Transverse colon (tissue), 4 donors: ENCODE measurements around the gene CBX6. TPM values are rescaled to one million over a fixed set of nuclear protein-coding genes. Genes with fewer than 3 reads are reported as not detected.

ENCODE experiments used
- DNase-seq: peaks from one replicate; pipeline ENCODE4 v3.0.0-alpha.2; 2019
- H3K27ac ChIP-seq, 4 donors: fragments of 200-600 bp; sonication (generic); 2 replicates each; pipeline ENCODE4 v1.5.1; 2016 to 2018; ENCODE audit warnings: inconsistent platforms in 4 of 4
- H3K27me3 ChIP-seq: fragments of 200-600 bp; sonication (generic); 2 replicates; pipeline ENCODE4 v1.5.1; 2017; ENCODE audit warnings: inconsistent platforms
- H3K36me3 ChIP-seq, 4 donors: fragments of 200-600 bp; sonication (generic); 2 replicates each; pipeline ENCODE4 v1.5.1; 2017 to 2019; ENCODE audit warnings: inconsistent platforms in 4 of 4
- H3K4me1 ChIP-seq, 4 donors: fragments of 200-600 bp; sonication (generic); 2 replicates each; pipeline ENCODE4 v1.5.1; 2017 to 2020; ENCODE audit warnings: inconsistent platforms in 4 of 4
- H3K4me3 ChIP-seq, 4 donors: fragments of 200-600 bp; sonication (generic); 1 replicate in 1 of 4; 2 replicates in 3 of 4; pipeline versions ENCODE4 v1.5.1 to v1.6.1; 2017 to 2019; ENCODE audit warnings: inconsistent platforms in 4 of 4
- H3K9me3 ChIP-seq, 2 donors: fragments of 200-600 bp; sonication (generic); 2 replicates each; pipeline ENCODE4 v1.5.1; 2017 to 2019; ENCODE audit warnings: inconsistent platforms in 2 of 2
- EP300 ChIP-seq: sonication (generic); formaldehyde crosslinking; IDR thresholded peaks from one replicate; pipeline ENCODE4 v1.6.1; 2017; ENCODE audit warnings: antibody characterized with exemption, low read depth
- POLR2A ChIP-seq: fragments of 450-650 bp; IDR thresholded peaks from one replicate; pipeline ENCODE4 v1.6.1; 2016; ENCODE audit warnings: antibody characterized with exemption, mild to moderate bottlenecking, moderate library complexity
- POLR2AphosphoS5 ChIP-seq, 3 donors: sonication (generic); formaldehyde crosslinking; IDR thresholded peaks; one replicate each; pipeline ENCODE4 v1.6.1; 2016; ENCODE audit warnings: antibody characterized with exemption in 3 of 3
- WGBS, 2 donors: methylation state at CpG; one replicate each; pipeline ENCODE4 v1.1.5; 2018; ENCODE audit warnings: low coverage in 1 of 2; 5-methylcytosine and 5-hydroxymethylcytosine counted together
- in situ Hi-C, 4 donors: fragments of 200-750 bp; cut with MboI; loops; one replicate each; pipeline versions ENCODE4 v1.15.0 to v1.15.1; 2017; ENCODE audit warnings: low sequenced_read_pairs in 3 of 4, low pct_ligation_motif_present in 1 of 4, low pct_unique_long_range_greater_than_20kb in 1 of 4
- intact Hi-C: fragments of 100-400 bp; cut with DNase I; formaldehyde crosslinking; loops from one replicate; pipeline ENCODE4 v1.15.1; 2023; ENCODE audit warnings: low total_unique reads
- total RNA-seq, 4 donors: library from RNA; depleted of rRNA; stranded (reverse); fragments of >200 nt; gene quantifications; one replicate each; pipeline ENCODE4 v1.1.0, GENCODE V29; 2016
- TF ChIP-seq, protein P1 (sequence below), 5 experiments: fragments of 200-600 bp in 3 of 5; fragments of 450-650 bp in 2 of 5; sonication (generic) in 3 of 5; IDR thresholded peaks; 1 replicate in 2 of 5; 2 replicates in 3 of 5; pipeline ENCODE4 v1.5.1; 2016 to 2017; ENCODE audit warnings: antibody characterized with exemption in 5 of 5, inconsistent platforms in 3 of 5, mild to moderate bottlenecking in 2 of 5, moderate library complexity in 1 of 5

Gene CBX6
- total RNA-seq, 4 donors from 2014 or later = 14.5 to 42.6 (median 22.1) TPM

DNA sequence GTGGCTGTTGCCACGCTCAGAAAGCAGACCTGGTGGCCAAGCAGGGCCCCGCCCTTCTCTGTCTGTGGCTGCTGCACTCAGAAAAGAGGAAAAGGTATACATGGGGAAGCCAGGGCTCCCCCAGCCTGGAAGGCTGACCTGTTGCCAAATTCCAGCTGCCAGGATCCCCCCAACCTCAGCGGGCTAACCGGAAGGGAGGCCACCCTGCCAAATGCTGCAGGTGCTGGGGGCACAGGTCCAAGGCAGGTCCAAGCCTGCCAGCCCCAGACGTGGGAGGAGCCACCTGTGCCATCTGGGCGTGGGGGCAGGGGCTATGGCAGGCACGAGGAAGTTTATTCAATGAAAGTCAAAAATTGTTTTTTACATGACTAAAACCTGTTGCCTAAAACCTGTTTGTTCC is 30.8 kb downstream of the CBX6 start:
- no peaks in the 10 kb centered on the region for H3K9me3 ChIP-seq
- in situ Hi-C loops (no loop called here), intact Hi-C loops (loop anchor here (10.0 kb wide), 1 partner anchor 46 kb away; the partner anchor contains the start of gene DNAL4)
- H3K4me1 ChIP-seq = peaks cover 3 to 15% (median 11%) of the 10 kb centered on the region in 4 donors
- H3K27me3 ChIP-seq = peaks cover 54% of the 10 kb centered on the region
- TF ChIP-seq POLR2AphosphoS5 (IDR thresholded peaks at IDR 0.05) (no peak), POLR2A (no peak), EP300 (no peak)
- TF ChIP-seq, protein P1, sequence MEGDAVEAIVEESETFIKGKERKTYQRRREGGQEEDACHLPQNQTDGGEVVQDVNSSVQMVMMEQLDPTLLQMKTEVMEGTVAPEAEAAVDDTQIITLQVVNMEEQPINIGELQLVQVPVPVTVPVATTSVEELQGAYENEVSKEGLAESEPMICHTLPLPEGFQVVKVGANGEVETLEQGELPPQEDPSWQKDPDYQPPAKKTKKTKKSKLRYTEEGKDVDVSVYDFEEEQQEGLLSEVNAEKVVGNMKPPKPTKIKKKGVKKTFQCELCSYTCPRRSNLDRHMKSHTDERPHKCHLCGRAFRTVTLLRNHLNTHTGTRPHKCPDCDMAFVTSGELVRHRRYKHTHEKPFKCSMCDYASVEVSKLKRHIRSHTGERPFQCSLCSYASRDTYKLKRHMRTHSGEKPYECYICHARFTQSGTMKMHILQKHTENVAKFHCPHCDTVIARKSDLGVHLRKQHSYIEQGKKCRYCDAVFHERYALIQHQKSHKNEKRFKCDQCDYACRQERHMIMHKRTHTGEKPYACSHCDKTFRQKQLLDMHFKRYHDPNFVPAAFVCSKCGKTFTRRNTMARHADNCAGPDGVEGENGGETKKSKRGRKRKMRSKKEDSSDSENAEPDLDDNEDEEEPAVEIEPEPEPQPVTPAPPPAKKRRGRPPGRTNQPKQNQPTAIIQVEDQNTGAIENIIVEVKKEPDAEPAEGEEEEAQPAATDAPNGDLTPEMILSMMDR (IDR thresholded peaks at IDR 0.05) = no peak
- no peak overlapping the region for H3K27ac ChIP-seq
- no peak overlapping the region for H3K4me3 ChIP-seq
- no peaks in the 10 kb centered on the region for H3K36me3 ChIP-seq
- no peak for DNase-seq
- WGBS, 2 donors = 39 to 62% methylated on average over 5 to 7 of the region's 7 CpGs

DNA sequence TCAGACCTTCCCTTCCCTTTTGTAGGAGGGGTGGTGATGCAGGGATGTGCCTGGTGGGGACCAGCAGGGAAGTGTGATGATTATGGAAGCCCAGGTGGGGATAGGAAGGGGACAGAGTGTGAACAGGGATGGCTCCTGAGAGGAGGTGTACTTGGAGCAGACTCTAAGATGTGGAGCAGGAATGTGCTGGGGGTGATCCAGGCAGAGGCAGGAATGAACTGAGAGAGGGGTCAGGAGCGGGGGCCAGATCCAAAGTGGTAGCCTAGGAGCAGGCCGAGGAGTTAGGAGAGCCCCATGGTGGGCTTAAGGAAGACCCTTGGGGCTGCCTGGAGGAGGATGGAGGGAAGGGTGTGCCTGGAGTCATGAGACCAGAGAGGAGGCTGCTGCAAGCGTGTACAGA is 31.9 kb downstream of the CBX6 start:
- WGBS, 2 donors = 84 to 89% methylated on average over 3 of the region's 3 CpGs

DNA sequence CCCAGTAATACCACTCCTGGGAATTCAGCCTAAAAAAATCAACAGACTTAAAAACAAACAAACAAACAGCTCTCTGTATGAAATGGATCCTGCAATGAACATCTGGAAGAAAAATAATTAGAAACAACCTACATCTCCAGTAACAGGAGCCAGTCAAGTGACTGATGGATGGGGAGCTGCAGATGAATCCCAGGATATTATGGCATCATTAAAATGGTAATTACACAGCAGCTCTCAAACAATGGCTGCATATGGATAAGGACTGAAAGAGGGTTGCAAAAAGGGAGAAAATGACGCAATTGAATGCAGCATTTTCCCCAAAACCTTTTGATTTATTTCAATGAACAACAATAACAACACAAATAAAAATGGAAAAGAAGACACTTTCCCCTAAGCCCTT is 32.3 kb downstream of the CBX6 start:
- DNase-seq = no peak
- in situ Hi-C loops = no loop called here
- intact Hi-C loops = loop anchor here (10.0 kb wide), 1 partner anchor 45 kb away; the partner anchor contains the start of gene DNAL4
- TF ChIP-seq, protein P1 (IDR thresholded peaks at IDR 0.05) = no peak
- no peak for TF ChIP-seq POLR2AphosphoS5 (IDR thresholded peaks at IDR 0.05)
- TF ChIP-seq POLR2A = no peak
- TF ChIP-seq EP300 = no peak
- no peaks in the 10 kb centered on the region for H3K9me3 ChIP-seq
- no peak overlapping the region for H3K4me3 ChIP-seq
- peaks cover 39% of the 10 kb centered on the region for H3K27me3 ChIP-seq
- no peak overlapping the region for H3K27ac ChIP-seq
- 90 to 91% methylated on average over 1 of the region's 1 CpG for WGBS, 2 donors
- peaks cover 3 to 15% (median 11%) of the 10 kb centered on the region in 4 donors for H3K4me1 ChIP-seq
- H3K36me3 ChIP-seq = no peaks in the 10 kb centered on the region

More for the DNA sequence above, 31.9 kb downstream of the CBX6 start:
- no peaks in the 10 kb centered on the region for H3K9me3 ChIP-seq
- peaks cover 3 to 15% (median 11%) of the 10 kb centered on the region in 4 donors for H3K4me1 ChIP-seq
- H3K27me3 ChIP-seq = peaks cover 44% of the 10 kb centered on the region
- no peak overlapping the region for H3K27ac ChIP-seq
- H3K4me3 ChIP-seq = no peak overlapping the region
- no peak for DNase-seq
- TF ChIP-seq EP300 (no peak), POLR2A (no peak), POLR2AphosphoS5 (IDR thresholded peaks at IDR 0.05) (no peak)
- TF ChIP-seq, protein P1 (IDR thresholded peaks at IDR 0.05) = no peak
- no peaks in the 10 kb centered on the region for H3K36me3 ChIP-seq
- intact Hi-C loops = loop anchor here (10.0 kb wide), 1 partner anchor 45 kb away; the partner anchor contains the start of gene DNAL4
- in situ Hi-C loops = no loop called here

DNA sequence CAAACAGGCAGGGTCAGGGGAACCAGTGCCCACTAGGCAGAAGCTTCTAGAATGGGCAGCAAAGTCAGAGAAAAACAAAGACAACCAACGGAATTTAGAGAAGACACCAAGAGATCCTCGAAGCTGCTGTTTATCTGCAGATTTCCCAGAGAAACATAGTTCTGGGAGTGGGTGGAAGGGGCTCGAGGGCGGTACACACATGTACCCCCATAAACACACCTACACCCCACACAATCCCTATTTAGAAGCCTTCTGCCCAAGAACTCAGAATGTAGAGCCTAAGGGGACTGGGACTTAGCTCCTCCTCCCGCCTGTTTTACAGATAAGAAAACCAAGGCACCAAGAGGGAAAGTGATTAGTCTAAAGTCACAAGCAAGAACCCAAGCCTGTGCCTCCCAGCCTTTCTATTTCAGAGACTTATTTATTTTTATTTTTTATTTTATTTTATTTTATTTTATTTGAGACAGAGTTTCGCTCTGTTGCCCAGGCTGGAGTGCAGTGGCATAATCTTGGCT is 34.5 kb downstream of the CBX6 start:
- H3K4me3 ChIP-seq = no peak overlapping the region
- no peaks in the 10 kb centered on the region for H3K9me3 ChIP-seq
- H3K36me3 ChIP-seq = no peaks in the 10 kb centered on the region
- peaks cover 23% of the 10 kb centered on the region for H3K27me3 ChIP-seq
- 68 to 80% methylated on average over 5 to 6 of the region's 6 CpGs for WGBS, 2 donors
- TF ChIP-seq EP300 (no peak), POLR2A (no peak), POLR2AphosphoS5 (IDR thresholded peaks at IDR 0.05) (no peak)
- TF ChIP-seq, protein P1 (IDR thresholded peaks at IDR 0.05) = no peak
- peaks cover 0 to 5% (median 1%) of the 10 kb centered on the region in 4 donors for H3K4me1 ChIP-seq
- H3K27ac ChIP-seq = no peak overlapping the region
- DNase-seq = no peak
- intact Hi-C loops (no loop called here), in situ Hi-C loops (no loop called here)
